Right kidney (tissue), 9 donors: ENCODE measurements around the gene GSN.

Experiments
- DNase-seq: peaks from one replicate; pipeline ENCODE4 v3.0.0-alpha.2; 2016
- long read RNA-seq, 8 donors: transcript quantifications; one replicate each; lab custom pipeline, GENCODE V29; 2026

GSN gene
- long read RNA-seq, donor 1, transcript GSN-204 (17 exons, 2,657 nt), result major isoform, 30 of 66 reads
- long read RNA-seq, donor 1, partial matches to known transcripts, result 18 of 66 reads
- long read RNA-seq, donor 1, other reads (novel, unspliced or antisense), result 14 of 66 reads
- long read RNA-seq, donor 2, transcript GSN-204 (17 exons, 2,657 nt), result major isoform, 39 of 167 reads
- long read RNA-seq, donor 2, partial matches to known transcripts, result 120 of 167 reads
- long read RNA-seq, donor 2, other reads (novel, unspliced or antisense), result 6 of 167 reads
- long read RNA-seq, donor 3, transcript GSN-204 (17 exons, 2,657 nt), result major isoform, 13 of 59 reads
- long read RNA-seq, donor 3, partial matches to known transcripts, result 38 of 59 reads
- long read RNA-seq, donor 3, other reads (novel, unspliced or antisense), result 6 of 59 reads
- long read RNA-seq, donor 4, transcript GSN-204 (17 exons, 2,657 nt), result major isoform, 12 of 41 reads
- long read RNA-seq, donor 4, partial matches to known transcripts, result 20 of 41 reads
- long read RNA-seq, donor 4, other reads (novel, unspliced or antisense), result 6 of 41 reads
- long read RNA-seq, donor 5, transcript GSN-204 (17 exons, 2,657 nt), result major isoform, 50 of 81 reads
- long read RNA-seq, donor 5, partial matches to known transcripts, result 14 of 81 reads
- long read RNA-seq, donor 5, other reads (novel, unspliced or antisense), result 10 of 81 reads
- long read RNA-seq, donor 6, transcript GSN-204 (17 exons, 2,657 nt), result major isoform, 29 of 184 reads
- long read RNA-seq, donor 6, partial matches to known transcripts, result 152 of 184 reads
- long read RNA-seq, donor 6, other reads (novel, unspliced or antisense), result 0 of 184 reads
- long read RNA-seq, donor 7, transcript GSN-204 (17 exons, 2,657 nt), result major isoform, 55 of 313 reads
- long read RNA-seq, donor 7, transcript GSN-211 (3 exons, 680 nt), result minor isoform, 5 of 313 reads
- long read RNA-seq, donor 7, partial matches to known transcripts, result 234 of 313 reads
- long read RNA-seq, donor 7, other reads (novel, unspliced or antisense), result 17 of 313 reads
- long read RNA-seq, donor 8, full-length matches to known transcripts, result 41 of 131 reads
- long read RNA-seq, donor 8, partial matches to known transcripts, result 80 of 131 reads
- long read RNA-seq, donor 8, other reads (novel, unspliced or antisense), result 10 of 131 reads

- DNase-seq, result peak; percentile 89
Measured at GRCh38 chr9:121267689-121268597, at the start of gene GSN. GSN (plus strand) TSS chr9:121268162; CDS start chr9:121301972, 33,810 bp downstream.

- DNase-seq, result no peak
Measured at GRCh38 chr9:121218357-121219027, 49.5 kb upstream of the GSN start.

- no peak for DNase-seq
Measured at GRCh38 chr9:121219530-121219929, 48.4 kb upstream of the GSN start.

- DNase-seq, result no peak
Measured at GRCh38 chr9:121220996-121221663, 46.8 kb upstream of the GSN start.

- DNase-seq, result no peak
Measured at GRCh38 chr9:121221664-121222055, 46.3 kb upstream of the GSN start.

- DNase-seq, result no peak
Measured at GRCh38 chr9:121222524-121223171, 45.3 kb upstream of the GSN start.

GRCh38 chr9:121225240-121225639 lies 42.7 kb upstream of the GSN start:
- DNase-seq, result no peak

GRCh38 chr9:121226175-121226574 lies 41.8 kb upstream of the GSN start:
- no peak for DNase-seq

GRCh38 chr9:121227862-121228261 lies 40.1 kb upstream of the GSN start:
- no peak for DNase-seq

- no peak for DNase-seq
Measured at GRCh38 chr9:121230256-121230655, 37.7 kb upstream of the GSN start.

GRCh38 chr9:121232251-121232650 lies 35.7 kb upstream of the GSN start:
- no peak for DNase-seq

- no peak for DNase-seq
Measured at GRCh38 chr9:121233906-121234831, 33.8 kb upstream of the GSN start.

- DNase-seq, result no peak
Measured at GRCh38 chr9:121234832-121235161, 33.2 kb upstream of the GSN start.

- DNase-seq, result no peak
Measured at GRCh38 chr9:121235512-121235911, 32.5 kb upstream of the GSN start.

GRCh38 chr9:121237916-121238315 lies 30.0 kb upstream of the GSN start:
- no peak for DNase-seq

GRCh38 chr9:121239071-121239470 lies 28.9 kb upstream of the GSN start:
- no peak for DNase-seq

GRCh38 chr9:121239851-121240250 lies 28.1 kb upstream of the GSN start:
- DNase-seq, result no peak

- DNase-seq, result no peak
Measured at GRCh38 chr9:121240472-121241135, 27.4 kb upstream of the GSN start.
